Activated CD4-positive, alpha-beta memory T cell treated with anti-CD3 and anti-CD28 coated beads for 36 hours (primary cell): ENCODE results near the gene LPCAT2. TPM values are rescaled to one million over a fixed set of nuclear protein-coding genes. Genes with fewer than 3 reads are reported as not detected.
"Not testable (repeated sequence)": the region's sequence is repeated elsewhere in the genome, so short reads cannot be mapped to it uniquely, and the experiment has no call there.

Experiments
- CTCF ChIA-PET: fragments of 350-600 bp; sonication (Branson Sonifier 250); formaldehyde crosslinking; loops from one replicate; lab custom pipeline; 2021; ENCODE audit warnings: antibody characterized with exemption, inconsistent platforms; lab: Charles Lee
- POLR2A ChIA-PET: fragments of 350-600 bp; sonication (Branson Sonifier 250); formaldehyde crosslinking; loops from one replicate; lab custom pipeline; 2021; ENCODE audit warnings: antibody characterized with exemption; lab: Charles Lee
- DNase-seq: peaks from one replicate; pipeline ENCODE4 v3.0.0-alpha.2; 2020
- H3K27ac Mint-ChIP-seq: one replicate; pipeline ENCODE4 v1.8.0; 2021; ENCODE audit warnings: mixed read lengths
- H3K27me3 Mint-ChIP-seq: one replicate; pipeline ENCODE4 v1.8.0; 2021; ENCODE audit warnings: mixed read lengths
- H3K36me3 Mint-ChIP-seq: one replicate; pipeline ENCODE4 v1.8.0; 2021; ENCODE audit warnings: mixed read lengths
- H3K4me1 Mint-ChIP-seq: one replicate; pipeline ENCODE4 v1.8.0; 2021; ENCODE audit warnings: low read depth, mixed read lengths
- H3K4me3 Mint-ChIP-seq: one replicate; pipeline ENCODE4 v1.8.0; 2021; ENCODE audit warnings: mild to moderate bottlenecking, mixed read lengths
- H3K9me3 Mint-ChIP-seq: one replicate; pipeline ENCODE4 v1.8.0; 2021; ENCODE audit warnings: mixed read lengths
- intact Hi-C: fragments of 100-400 bp; cut with micrococcal nuclease; formaldehyde crosslinking; loops from one replicate; pipeline ENCODE4 v1.15.1; 2023
- total RNA-seq, 2 experiments: library from RNA; stranded (reverse); gene quantifications; one replicate each; pipeline ENCODE4 v1.2.3, GENCODE V29; 2021

The LPCAT2 gene
- total RNA-seq, 2 experiments from 2014 or later: 0.12 to 0.40 TPM

GRCh38 chr16:55588799-55589198 lies 79.9 kb downstream of the LPCAT2 start:
- ChIA-PET POLR2A (no interaction called here), CTCF (no interaction called here)
- H3K27ac Mint-ChIP-seq: no peak overlapping the region
- no peak for DNase-seq
- intact Hi-C loops: no loop called here
- H3K27me3 Mint-ChIP-seq: peaks cover 18% of the 10 kb centered on the region
- no peaks in the 10 kb centered on the region for H3K9me3 Mint-ChIP-seq
- H3K4me1 Mint-ChIP-seq: no peaks in the 10 kb centered on the region
- H3K36me3 Mint-ChIP-seq: no peaks in the 10 kb centered on the region
- H3K4me3 Mint-ChIP-seq: no peak overlapping the region

- DNase-seq: no peak
- intact Hi-C loops: no loop called here
- no peak overlapping the region for H3K27ac Mint-ChIP-seq
- CTCF ChIA-PET: no interaction called here
- H3K4me1 Mint-ChIP-seq: no peaks in the 10 kb centered on the region
- no peaks in the 10 kb centered on the region for H3K9me3 Mint-ChIP-seq
- H3K36me3 Mint-ChIP-seq: no peaks in the 10 kb centered on the region
- no peak overlapping the region for H3K4me3 Mint-ChIP-seq
- peaks cover 19% of the 10 kb centered on the region for H3K27me3 Mint-ChIP-seq
- POLR2A ChIA-PET: no interaction called here
These were observed 83.4 kb downstream of the LPCAT2 start for GRCh38 chr16:55592306-55592705.

- H3K27me3 Mint-ChIP-seq: peaks cover 8% of the 10 kb centered on the region
- no peak for DNase-seq
- POLR2A ChIA-PET: no interaction called here
- no peaks in the 10 kb centered on the region for H3K9me3 Mint-ChIP-seq
- no peaks in the 10 kb centered on the region for H3K4me1 Mint-ChIP-seq
- no peaks in the 10 kb centered on the region for H3K36me3 Mint-ChIP-seq
- no peak overlapping the region for H3K4me3 Mint-ChIP-seq
- intact Hi-C loops: no loop called here
- H3K27ac Mint-ChIP-seq: no peak overlapping the region
- CTCF ChIA-PET: no interaction called here
These were observed 89.1 kb downstream of the LPCAT2 start for GRCh38 chr16:55597928-55598327.

- Mint-ChIP-seq H3K27me3 (no peaks in the 10 kb centered on the region), H3K9me3 (peaks cover 2% of the 10 kb centered on the region), H3K27ac (no peak overlapping the region), H3K36me3 (no peaks in the 10 kb centered on the region), H3K4me1 (no peaks in the 10 kb centered on the region), H3K4me3 (no peak overlapping the region)
- intact Hi-C loops: no loop called here
- POLR2A ChIA-PET: no interaction called here
- no peak for DNase-seq
- CTCF ChIA-PET: no interaction called here
These were observed 97.0 kb downstream of the LPCAT2 start for GRCh38 chr16:55605754-55606336.

GRCh38 chr16:55613613-55614335 lies 104.9 kb downstream of the LPCAT2 start:
- H3K36me3 Mint-ChIP-seq: no peaks in the 10 kb centered on the region
- H3K4me1 Mint-ChIP-seq: no peaks in the 10 kb centered on the region
- no peak overlapping the region for H3K27ac Mint-ChIP-seq
- ChIA-PET POLR2A (no interaction called here), CTCF (no interaction called here)
- H3K27me3 Mint-ChIP-seq: peaks cover 12% of the 10 kb centered on the region
- H3K9me3 Mint-ChIP-seq: peaks cover 2% of the 10 kb centered on the region
- DNase-seq: no peak
- no peak overlapping the region for H3K4me3 Mint-ChIP-seq
- intact Hi-C loops: no loop called here

- ChIA-PET POLR2A (no interaction called here), CTCF (no interaction called here)
- intact Hi-C loops: no loop called here
- no peaks in the 10 kb centered on the region for H3K4me1 Mint-ChIP-seq
- H3K27ac Mint-ChIP-seq: no peak overlapping the region
- no peak overlapping the region for H3K4me3 Mint-ChIP-seq
- no peak for DNase-seq
- no peaks in the 10 kb centered on the region for H3K9me3 Mint-ChIP-seq
- H3K36me3 Mint-ChIP-seq: no peaks in the 10 kb centered on the region
- H3K27me3 Mint-ChIP-seq: peaks cover 12% of the 10 kb centered on the region
These were observed 106.2 kb downstream of the LPCAT2 start for GRCh38 chr16:55615071-55615470.

- intact Hi-C loops, H3K4me3 Mint-ChIP-seq, DNase-seq, H3K9me3 Mint-ChIP-seq, POLR2A ChIA-PET, H3K36me3 Mint-ChIP-seq, H3K4me1 Mint-ChIP-seq, CTCF ChIA-PET, H3K27ac Mint-ChIP-seq: not testable (repeated sequence)
- H3K27me3 Mint-ChIP-seq: peaks cover 12% of the 10 kb centered on the region
These were observed 106.8 kb downstream of the LPCAT2 start for GRCh38 chr16:55615670-55616069.

- Mint-ChIP-seq H3K36me3 (no peaks in the 10 kb centered on the region), H3K9me3 (peaks cover 2% of the 10 kb centered on the region), H3K4me1 (no peaks in the 10 kb centered on the region), H3K4me3 (no peak overlapping the region), H3K27ac (no peak overlapping the region), H3K27me3 (peaks cover 3% of the 10 kb centered on the region)
- ChIA-PET CTCF (interaction anchor here (1.0 kb wide), 1 partner anchor 154 kb away, joined by 3 read pairs; no protein-coding TSS in a partner anchor), POLR2A (no interaction called here)
- intact Hi-C loops: no loop called here
- no peak for DNase-seq
These were observed 112.9 kb downstream of the LPCAT2 start for GRCh38 chr16:55621771-55622170.

GRCh38 chr16:55622272-55622671 lies 113.4 kb downstream of the LPCAT2 start:
- POLR2A ChIA-PET: no interaction called here
- CTCF ChIA-PET: interaction anchor here (1.0 kb wide), 1 partner anchor 154 kb away, joined by 3 read pairs; no protein-coding TSS in a partner anchor
- intact Hi-C loops: no loop called here
- no peak for DNase-seq
- Mint-ChIP-seq H3K9me3 (peaks cover 2% of the 10 kb centered on the region), H3K4me1 (no peaks in the 10 kb centered on the region), H3K4me3 (no peak overlapping the region), H3K36me3 (no peaks in the 10 kb centered on the region), H3K27me3 (peaks cover 2% of the 10 kb centered on the region), H3K27ac (no peak overlapping the region)

GRCh38 chr16:55622930-55623561 lies 114.2 kb downstream of the LPCAT2 start:
- intact Hi-C loops: no loop called here
- peaks cover 1% of the 10 kb centered on the region for H3K27me3 Mint-ChIP-seq
- no peak for DNase-seq
- peaks cover 2% of the 10 kb centered on the region for H3K9me3 Mint-ChIP-seq
- H3K27ac Mint-ChIP-seq: no peak overlapping the region
- H3K36me3 Mint-ChIP-seq: no peaks in the 10 kb centered on the region
- no peak overlapping the region for H3K4me3 Mint-ChIP-seq
- CTCF ChIA-PET: interaction anchor here (0.7 kb wide), 1 partner anchor 14 kb away, joined by 3 read pairs; no protein-coding TSS in a partner anchor
- H3K4me1 Mint-ChIP-seq: no peaks in the 10 kb centered on the region
- POLR2A ChIA-PET: no interaction called here

- CTCF ChIA-PET: no interaction called here
These were observed 114.8 kb downstream of the LPCAT2 start for GRCh38 chr16:55623640-55624039.

GRCh38 chr16:55624696-55625095 lies 115.8 kb downstream of the LPCAT2 start:
- Mint-ChIP-seq H3K27me3 (peaks cover 1% of the 10 kb centered on the region), H3K36me3 (no peaks in the 10 kb centered on the region), H3K4me3 (no peak overlapping the region), H3K9me3 (peaks cover 2% of the 10 kb centered on the region), H3K4me1 (no peaks in the 10 kb centered on the region), H3K27ac (no peak overlapping the region)
- no peak for DNase-seq
- intact Hi-C loops: no loop called here
- ChIA-PET POLR2A (no interaction called here), CTCF (interaction anchor here (2.9 kb wide), 1 partner anchor 160 kb away, joined by 8 read pairs; no protein-coding TSS in a partner anchor)

More at GRCh38 chr16:55623640-55624039, 114.8 kb downstream of the LPCAT2 start:
- Mint-ChIP-seq H3K27ac (no peak overlapping the region), H3K27me3 (peaks cover 1% of the 10 kb centered on the region), H3K4me3 (no peak overlapping the region), H3K36me3 (no peaks in the 10 kb centered on the region), H3K4me1 (no peaks in the 10 kb centered on the region), H3K9me3 (peaks cover 2% of the 10 kb centered on the region)
- POLR2A ChIA-PET: no interaction called here
- intact Hi-C loops: no loop called here
- DNase-seq: no peak
